ENCODE results near the gene ZNF784.
A peak's percentile ranks its signal among the peaks of the same experiment; 100 is the strongest.
"Not testable (repeated sequence)": the region's sequence is repeated elsewhere in the genome, so short reads cannot be mapped to it uniquely, and the experiment has no call there.

The ZNF784 gene

DNA sequence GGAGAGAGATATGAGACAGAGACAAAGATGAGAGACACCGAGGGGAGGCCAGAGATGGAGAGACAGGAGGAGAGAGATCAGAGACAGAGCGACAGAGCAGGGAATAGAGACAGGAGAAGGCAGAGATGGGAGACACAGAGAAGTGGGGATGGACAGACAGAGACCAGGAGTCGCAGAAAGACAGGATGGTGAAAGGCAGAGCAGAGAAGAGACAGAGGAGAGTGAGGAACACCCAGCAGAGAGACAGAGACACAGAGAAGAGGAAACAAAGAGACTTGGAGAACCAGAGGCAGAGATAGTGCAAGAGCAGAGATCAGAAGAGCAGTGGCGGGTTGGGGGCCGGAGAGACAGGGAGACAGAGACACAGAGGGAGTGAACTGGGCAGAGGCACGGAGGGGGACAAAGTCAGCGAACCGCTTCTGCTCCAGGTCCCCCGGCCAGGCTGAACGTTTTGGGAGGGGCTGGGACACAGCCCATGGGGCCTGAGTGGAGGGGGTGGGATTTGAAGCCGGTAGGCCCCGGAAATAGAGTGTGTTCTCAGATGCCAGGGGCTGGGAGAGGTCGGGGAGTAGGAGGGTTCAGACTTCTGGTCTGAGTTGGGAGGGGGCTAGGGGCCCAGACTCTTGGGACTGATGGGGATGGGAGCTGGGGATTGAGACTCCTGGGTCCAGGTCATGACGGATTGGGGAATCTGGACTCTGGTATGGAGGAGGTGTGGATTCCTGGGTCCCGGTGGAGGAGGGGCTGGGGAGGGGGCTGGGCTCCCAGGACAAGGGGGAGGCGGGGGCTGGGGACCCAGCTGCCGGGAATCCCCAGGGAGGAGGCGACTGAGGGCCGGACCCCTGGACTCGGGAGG, 44.4 kb downstream of the ZNF784 start:
- peak overlapping the region; percentile 87 for H3K27ac ChIP-seq
- DNase-seq (ENCODE audit: low spot score), result no peak
- ChIA-PET POLR2A (ENCODE audit: low non-redundant PET) (interaction anchor here (0.6 to 0.7 kb wide), 3 partner anchors 84 to 290 kb away, joined by 3 to 6 read pairs (median 3); no protein-coding TSS in a partner anchor), CTCF (interaction anchor here (0.5 kb wide), 1 partner anchor 114 kb away, joined by 3 read pairs; no protein-coding TSS in a partner anchor)
- TF ChIP-seq, protein P1, sequence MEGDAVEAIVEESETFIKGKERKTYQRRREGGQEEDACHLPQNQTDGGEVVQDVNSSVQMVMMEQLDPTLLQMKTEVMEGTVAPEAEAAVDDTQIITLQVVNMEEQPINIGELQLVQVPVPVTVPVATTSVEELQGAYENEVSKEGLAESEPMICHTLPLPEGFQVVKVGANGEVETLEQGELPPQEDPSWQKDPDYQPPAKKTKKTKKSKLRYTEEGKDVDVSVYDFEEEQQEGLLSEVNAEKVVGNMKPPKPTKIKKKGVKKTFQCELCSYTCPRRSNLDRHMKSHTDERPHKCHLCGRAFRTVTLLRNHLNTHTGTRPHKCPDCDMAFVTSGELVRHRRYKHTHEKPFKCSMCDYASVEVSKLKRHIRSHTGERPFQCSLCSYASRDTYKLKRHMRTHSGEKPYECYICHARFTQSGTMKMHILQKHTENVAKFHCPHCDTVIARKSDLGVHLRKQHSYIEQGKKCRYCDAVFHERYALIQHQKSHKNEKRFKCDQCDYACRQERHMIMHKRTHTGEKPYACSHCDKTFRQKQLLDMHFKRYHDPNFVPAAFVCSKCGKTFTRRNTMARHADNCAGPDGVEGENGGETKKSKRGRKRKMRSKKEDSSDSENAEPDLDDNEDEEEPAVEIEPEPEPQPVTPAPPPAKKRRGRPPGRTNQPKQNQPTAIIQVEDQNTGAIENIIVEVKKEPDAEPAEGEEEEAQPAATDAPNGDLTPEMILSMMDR (conservative IDR thresholded peaks at IDR 0.05; ENCODE audit: low read depth), result no peak

DNA sequence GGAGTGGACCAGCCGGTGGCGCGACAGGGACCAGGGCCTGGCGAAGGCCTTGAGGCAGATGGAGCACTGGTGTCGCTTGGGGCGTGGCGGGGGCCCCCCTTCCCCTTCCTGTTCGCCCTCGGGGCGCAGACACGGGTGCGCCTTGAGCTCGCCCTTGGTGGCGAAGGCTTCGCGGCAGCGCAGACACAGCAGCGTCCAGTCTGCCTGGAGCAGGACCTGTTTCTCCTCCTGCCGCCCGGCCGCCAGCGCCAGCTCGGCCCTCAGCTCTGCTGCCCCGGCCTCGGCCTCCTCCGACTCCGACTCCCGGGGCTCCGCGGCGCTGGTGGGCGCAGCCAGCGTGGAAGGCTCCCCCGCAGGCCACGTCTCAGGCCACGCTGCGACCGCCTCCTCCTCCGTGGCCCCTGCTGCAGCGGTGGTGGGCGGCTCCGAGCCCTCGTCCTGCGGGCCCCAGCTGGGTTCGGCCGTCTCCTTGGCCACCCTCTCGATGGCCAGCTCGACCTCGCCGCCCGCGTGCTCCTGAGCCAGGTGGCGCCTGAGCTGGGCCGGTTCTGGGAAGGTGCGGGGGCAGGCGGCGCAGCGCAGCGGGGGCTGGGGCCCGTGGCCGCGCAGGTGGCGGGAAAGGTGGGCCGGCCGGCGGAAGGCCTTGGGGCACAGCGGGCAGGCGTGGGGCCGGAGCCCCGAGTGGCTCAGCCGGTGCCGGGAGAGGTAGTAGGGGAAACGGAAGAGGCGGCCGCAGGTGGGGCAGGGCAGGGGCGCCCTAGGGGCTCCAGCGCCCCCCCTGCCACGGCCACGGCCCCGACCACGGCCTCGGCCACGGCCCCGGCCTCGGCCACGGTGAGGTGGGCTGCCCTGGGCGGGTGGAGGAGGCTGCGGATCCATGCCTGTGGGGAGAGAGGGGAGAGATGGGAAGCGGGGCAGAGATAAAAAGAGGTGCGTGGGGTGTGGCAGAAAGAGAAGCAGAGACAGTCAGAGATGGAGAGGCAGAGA, 45.3 kb downstream of the ZNF784 start:
- no peak for DNase-seq (ENCODE audit: low spot score)
- POLR2A ChIA-PET (ENCODE audit: low non-redundant PET), result interaction anchor here (0.6 kb wide), 1 partner anchor 299 kb away, joined by 3 read pairs; the partner anchor contains the start of gene HSPBP1
- H3K27ac ChIP-seq, result peak overlapping the region; percentile 87
- CTCF ChIA-PET, result no interaction called here
- TF ChIP-seq, protein P1 (conservative IDR thresholded peaks at IDR 0.05; ENCODE audit: low read depth), result no peak

DNA sequence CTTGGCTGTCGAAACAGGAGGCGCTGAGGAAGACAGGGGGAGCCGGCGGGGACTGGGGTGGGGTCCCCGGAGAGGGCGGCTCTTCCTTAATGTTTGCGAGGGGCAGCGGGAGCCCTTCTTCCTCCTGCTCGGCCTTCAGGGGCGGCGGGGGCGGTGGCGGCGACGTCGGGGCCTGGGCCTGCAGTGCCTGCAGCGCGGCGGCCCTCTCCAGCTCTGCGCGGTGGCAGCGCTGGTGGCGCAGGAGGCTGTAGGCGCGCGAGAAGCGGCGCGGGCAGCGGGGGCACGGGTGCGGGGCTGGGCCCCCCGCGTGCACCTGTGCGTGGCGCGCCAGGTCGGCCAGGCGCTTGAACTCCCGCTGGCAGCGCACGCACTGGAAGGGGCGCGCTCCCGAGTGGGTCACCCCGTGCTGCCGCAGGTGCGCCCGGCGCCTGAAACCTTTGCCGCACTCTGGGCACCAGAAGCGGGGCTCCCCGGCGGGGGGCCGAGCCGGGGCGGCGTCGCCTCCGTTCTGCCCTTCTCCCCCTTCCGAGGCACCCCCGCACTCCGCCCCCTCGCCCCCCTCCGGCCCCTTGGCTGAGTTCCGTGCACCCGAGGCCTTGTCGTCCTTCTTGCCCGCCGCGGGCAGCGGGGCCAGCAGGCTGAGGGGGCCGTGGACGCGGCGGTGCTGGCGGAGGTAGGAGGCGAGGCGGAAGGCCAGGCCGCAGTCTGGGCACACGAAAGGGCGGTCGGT, 46.2 kb downstream of the ZNF784 start:
- H3K27ac ChIP-seq, result no peak overlapping the region
- no peak for DNase-seq (ENCODE audit: low spot score)
- ChIA-PET POLR2A (ENCODE audit: low non-redundant PET) (interaction anchor here (0.6 kb wide), 1 partner anchor 298 kb away, joined by 3 read pairs; the partner anchor contains the start of gene HSPBP1), CTCF (no interaction called here)
- TF ChIP-seq, protein P1 (conservative IDR thresholded peaks at IDR 0.05; ENCODE audit: low read depth), result no peak

DNA sequence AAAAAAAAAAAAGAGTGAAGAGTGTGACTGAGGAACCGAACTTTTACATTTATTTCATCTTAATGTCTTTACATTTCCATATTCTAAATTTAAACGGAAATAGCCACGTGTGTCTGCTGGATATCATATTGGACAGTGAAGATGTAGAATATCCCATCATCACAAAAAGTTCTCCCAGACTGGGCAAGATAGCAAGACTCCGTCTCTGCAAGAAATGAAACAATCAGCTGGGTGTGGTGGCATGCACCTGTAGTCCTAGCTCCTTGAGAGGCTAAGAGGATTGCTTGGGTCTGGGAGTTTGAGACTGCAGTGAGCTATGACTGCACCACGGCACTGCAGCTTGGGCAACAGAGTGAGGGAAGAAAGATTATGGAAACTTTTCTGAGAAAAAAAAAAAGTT, 47.6 kb downstream of the ZNF784 start:
- TF ChIP-seq, protein P1 (conservative IDR thresholded peaks at IDR 0.05; ENCODE audit: low read depth), result no peak
- ChIA-PET CTCF (interaction anchor here (0.5 to 0.6 kb wide), 4 partner anchors 24 to 458 kb away, joined by 3 to 5 read pairs (median 3); no protein-coding TSS in a partner anchor), POLR2A (ENCODE audit: low non-redundant PET) (no interaction called here)
- DNase-seq (ENCODE audit: low spot score), result no peak
- peak overlapping the region; percentile 39 for H3K27ac ChIP-seq

DNA sequence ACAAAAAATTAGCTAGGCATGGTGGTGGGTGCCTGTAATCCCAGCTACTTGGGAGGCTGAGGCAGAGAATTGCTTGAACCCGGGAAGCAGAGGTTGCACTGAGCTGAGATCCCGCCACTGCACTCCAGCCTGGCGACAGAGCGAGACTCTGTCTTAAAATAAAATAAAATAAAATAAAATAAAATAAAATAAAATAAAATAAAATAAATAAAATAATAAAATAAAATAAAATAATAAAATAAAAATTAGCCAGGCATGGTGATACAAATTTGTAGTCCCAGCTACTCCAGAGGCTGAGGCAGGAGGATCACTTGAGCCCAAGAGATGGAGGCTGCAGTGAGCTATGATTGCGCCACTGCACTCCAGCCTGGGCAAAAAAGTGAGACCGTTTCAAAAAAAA, 50.4 kb downstream of the ZNF784 start:
- H3K27ac ChIP-seq; DNase-seq (ENCODE audit: low spot score); POLR2A ChIA-PET (ENCODE audit: low non-redundant PET): not testable (repeated sequence)
- CTCF ChIA-PET, result interaction anchor here (0.7 to 1.1 kb wide), 2 partner anchors 14 to 59 kb away, joined by 3 to 4 read pairs; no protein-coding TSS in a partner anchor
